H1 (cell line): ENCODE measurements around the gene PGF. TPM values are rescaled to one million over a fixed set of nuclear protein-coding genes. Genes with fewer than 3 reads are reported as not detected.

ENCODE experiments used
- CTCF ChIA-PET: fragments of 300-600 bp; sonication (Branson Sonifier 250); formaldehyde crosslinking; loops from one replicate; lab custom pipeline; 2021; ENCODE audit not compliant: partially characterized antibody; lab: Charles Lee
- POLR2A ChIA-PET: fragments of 300-600 bp; sonication (Branson Sonifier 250); formaldehyde crosslinking; loops from one replicate; lab custom pipeline; 2021; ENCODE audit warnings: inconsistent platforms; ENCODE audit not compliant: partially characterized antibody; lab: Charles Lee
- DNase-seq, 2 experiments: peaks; one replicate each; pipeline versions ENCODE4 v3.0.0 to v3.0.0-alpha.2; 2010 to 2022; ENCODE audit warnings: low spot score in 2 of 2, low read depth in 1 of 2, mixed read lengths in 1 of 2
- FAIRE-seq: peaks from 2 replicates; lab custom pipeline; 2011; peaks lifted over from hg19 to GRCh38; lab: Jason Lieb, UNC
- H2AFZ ChIP-seq: 2 replicates; pipeline ENCODE4 v1.8.1; 2012; ENCODE audit warnings: low read length, inconsistent platforms
- H2AK5ac ChIP-seq: 2 replicates; pipeline ENCODE4 v1.6.1; 2013; ENCODE audit warnings: low read depth, low read length
- H2BK120ac ChIP-seq: replicated peaks from 2 replicates; pipeline ENCODE3; 2013; ENCODE audit warnings: low read depth, low read length, inconsistent platforms
- H2BK12ac ChIP-seq: 2 replicates; pipeline ENCODE4 v1.6.1; 2013; ENCODE audit warnings: low read depth, low read length
- H2BK15ac ChIP-seq: 2 replicates; pipeline ENCODE4 v1.6.1; 2013; ENCODE audit warnings: low read length
- H2BK20ac ChIP-seq: 2 replicates; pipeline ENCODE4 v1.6.1; 2013; ENCODE audit warnings: low read length
- H2BK5ac ChIP-seq: 2 replicates; pipeline ENCODE4 v1.6.1; 2013; ENCODE audit warnings: low read depth, low read length
- H3K14ac ChIP-seq: 2 replicates; pipeline ENCODE4 v1.6.1; 2013; ENCODE audit warnings: inconsistent platforms; ENCODE audit not compliant: insufficient read length
- H3K18ac ChIP-seq: 2 replicates; pipeline ENCODE4 v1.6.1; 2013; ENCODE audit warnings: low read length; ENCODE audit errors: extremely low read depth
- H3K23ac ChIP-seq: 2 replicates; pipeline ENCODE4 v1.6.1; 2013; ENCODE audit warnings: inconsistent platforms; ENCODE audit not compliant: insufficient read length
- H3K23me2 ChIP-seq: 2 replicates; pipeline ENCODE4 v1.6.1; 2013; ENCODE audit warnings: low read depth, low read length
- H3K27ac ChIP-seq: 2 replicates; pipeline ENCODE4 v1.6.1; 2011; ENCODE audit warnings: low read depth, low read length, inconsistent platforms
- H3K27me3 ChIP-seq, 4 experiments: replicated peaks in 1 of 4; 1 replicate in 1 of 4; 2 replicates in 3 of 4; pipeline versions ENCODE4 v1.6.1 to v1.8.1; 2011 to 2013; ENCODE audit warnings: low read length in 3 of 4, mild to moderate bottlenecking in 3 of 4, inconsistent platforms in 2 of 4, mixed read lengths in 2 of 4, moderate library complexity in 1 of 4; ENCODE audit not compliant: control insufficient read depth in 3 of 4, insufficient read depth in 3 of 4; ENCODE audit errors: extremely low read depth in 1 of 4
- H3K36me3 ChIP-seq, 4 experiments: 2 replicates each; pipeline versions ENCODE4 v1.6.1 to v1.8.1; 2011 to 2013; ENCODE audit warnings: mild to moderate bottlenecking in 4 of 4, low read length in 3 of 4, moderate library complexity in 2 of 4, control low read depth in 1 of 4, inconsistent platforms in 1 of 4; ENCODE audit not compliant: insufficient read depth in 4 of 4, control insufficient read depth in 2 of 4
- H3K4ac ChIP-seq: replicated peaks from 2 replicates; pipeline ENCODE3; 2013; ENCODE audit warnings: low read length, low read depth, mixed read lengths, inconsistent platforms; ENCODE audit not compliant: insufficient read length
- H3K4me1 ChIP-seq, 4 experiments: replicated peaks in 1 of 4; 1 replicate in 1 of 4; 2 replicates in 3 of 4; pipeline versions ENCODE4 v1.6.1 to v1.8.1; 2011 to 2013; ENCODE audit warnings: low read length in 3 of 4, inconsistent platforms in 2 of 4, mixed read lengths in 1 of 4; ENCODE audit not compliant: insufficient read depth in 4 of 4, control insufficient read depth in 3 of 4
- H3K4me2 ChIP-seq, 2 experiments: 2 replicates each; pipeline versions ENCODE4 v1.6.1 to v1.8.1; 2011 to 2013; ENCODE audit warnings: low read depth in 2 of 2, low read length in 2 of 2, control low read depth in 1 of 2, inconsistent platforms in 1 of 2, mild to moderate bottlenecking in 1 of 2; ENCODE audit not compliant: insufficient read depth in 1 of 2
- H3K4me3 ChIP-seq, 4 experiments: fragments of 200-600, 300-600 bp in 1 of 4; sonication (generic), shearing (Covaris generic), sonication (Bioruptor Twin) in 1 of 4; 2 replicates each; pipeline versions ENCODE4 v1.5.1 to v1.8.1; 2011 to 2016; ENCODE audit warnings: low read length in 4 of 4, low read depth in 3 of 4, control low read depth in 2 of 4, inconsistent platforms in 2 of 4, mild to moderate bottlenecking in 2 of 4, mixed read lengths in 1 of 4, moderate library complexity in 1 of 4; ENCODE audit not compliant: insufficient read depth in 2 of 4; ENCODE audit errors: extremely low read depth in 1 of 4
- H3K56ac ChIP-seq: replicated peaks from 2 replicates; pipeline ENCODE3; 2013; ENCODE audit warnings: low read depth, mild to moderate bottlenecking, mixed read lengths, low read length, inconsistent platforms; ENCODE audit not compliant: insufficient read length
- H3K79me1 ChIP-seq: 2 replicates; pipeline ENCODE4 v1.6.1; 2013; ENCODE audit warnings: low read depth, low read length, control low read depth
- H3K79me2 ChIP-seq, 2 experiments: 2 replicates each; pipeline versions ENCODE4 v1.6.1 to v1.8.1; 2012 to 2013; ENCODE audit warnings: low read length in 2 of 2, mild to moderate bottlenecking in 2 of 2, inconsistent platforms in 1 of 2; ENCODE audit not compliant: insufficient read depth in 2 of 2, control insufficient read depth in 1 of 2
- H3K9ac ChIP-seq, 4 experiments: replicated peaks in 1 of 4; 1 replicate in 1 of 4; 2 replicates in 3 of 4; pipeline versions ENCODE4 v1.6.1 to v1.8.1; 2011 to 2013; ENCODE audit warnings: low read depth in 3 of 4, low read length in 3 of 4, control low read depth in 2 of 4, mild to moderate bottlenecking in 2 of 4, moderate library complexity in 2 of 4, inconsistent platforms in 1 of 4; ENCODE audit errors: extremely low read depth in 1 of 4
- H3K9me3 ChIP-seq, 2 experiments: 2 replicates each; pipeline versions ENCODE4 v1.6.1 to v1.8.1; 2012 to 2013; ENCODE audit warnings: mild to moderate bottlenecking in 2 of 2, moderate library complexity in 2 of 2, control low read depth in 1 of 2, inconsistent platforms in 1 of 2, low read depth in 1 of 2, low read length in 1 of 2, mixed read lengths in 1 of 2; ENCODE audit not compliant: insufficient read depth in 2 of 2
- H4K20me1 ChIP-seq, 2 experiments: replicated peaks in 1 of 2; 2 replicates each; pipeline versions ENCODE3 to v1.8.1; 2011 to 2013; ENCODE audit warnings: inconsistent platforms in 2 of 2, low read length in 2 of 2, mild to moderate bottlenecking in 1 of 2; ENCODE audit not compliant: insufficient read depth in 2 of 2, control insufficient read depth in 1 of 2
- H4K5ac ChIP-seq: 2 replicates; pipeline ENCODE4 v1.6.1; 2013; ENCODE audit warnings: low read length, low read depth, mixed read lengths, inconsistent platforms; ENCODE audit not compliant: insufficient read length
- H4K8ac ChIP-seq: 2 replicates; pipeline ENCODE4 v1.8.0; 2013; ENCODE audit warnings: mild to moderate bottlenecking, moderate library complexity, low read length, inconsistent platforms; ENCODE audit not compliant: insufficient read depth; ENCODE audit errors: extremely low read depth
- H4K91ac ChIP-seq: replicated peaks from 2 replicates; pipeline ENCODE3; 2013; ENCODE audit warnings: low read length, mixed read lengths, inconsistent platforms; ENCODE audit not compliant: insufficient read length
- ATF2 ChIP-seq: IDR thresholded peaks from 2 replicates; pipeline ENCODE4 v1.6.1; 2012; ENCODE audit warnings: low read length, inconsistent platforms
- BCL11A ChIP-seq, 2 experiments: IDR thresholded peaks; one replicate each; pipeline ENCODE4 v1.6.1; 2011; ENCODE audit warnings: low read depth in 2 of 2, low read length in 2 of 2, mild to moderate bottlenecking in 2 of 2
- CREB1 ChIP-seq: IDR thresholded peaks from 2 replicates; pipeline ENCODE4 v1.6.1; 2012; ENCODE audit warnings: inconsistent platforms
- CTBP2 ChIP-seq: IDR thresholded peaks from 2 replicates; pipeline ENCODE4 v1.7.0; 2011; ENCODE audit warnings: borderline replicate concordance, mild to moderate bottlenecking, moderate library complexity, mixed read lengths, low read length; ENCODE audit not compliant: insufficient read depth, insufficient read length
- E2F6 ChIP-seq: IDR thresholded peaks from 2 replicates; pipeline ENCODE4 v1.6.1; 2012; ENCODE audit warnings: inconsistent platforms
- JUND ChIP-seq: IDR thresholded peaks from 2 replicates; pipeline ENCODE4 v1.6.1; 2011; ENCODE audit warnings: mild to moderate bottlenecking, improper control_type of control experiment, low read length
- WGBS, 2 experiments: shearing (Covaris generic) in 1 of 2; methylation state at CpG; one replicate each; pipeline versions ENCODE4 v1.1.6 to v1.1.7; 2013 to 2015; ENCODE audit warnings: low lambda C conversion rate in 2 of 2, mixed read lengths in 2 of 2, inconsistent platforms in 1 of 2, low coverage in 1 of 2, missing lambda C conversion rate in 1 of 2; ENCODE audit not compliant: insufficient replicate concordance in 2 of 2, insufficient coverage in 1 of 2, insufficient read length in 1 of 2; ENCODE audit errors: extremely low coverage in 1 of 2, missing lambda C conversion rate in 1 of 2; 5-methylcytosine and 5-hydroxymethylcytosine counted together
- polyA plus RNA-seq, 7 experiments: library from polyadenylated mRNA; depleted of rRNA in 3 of 7; stranded (reverse) in 5 of 7; unstranded in 2 of 7; fragments of >200 nt in 5 of 7; fragments of 200-250 nt in 2 of 7; gene quantifications; 1 replicate in 5 of 7; 2 replicates in 1 of 7; 4 replicates in 1 of 7; pipeline versions ENCODE4 v1.2.1 to v1.2.3, GENCODE V29; 2011 to 2013; ENCODE audit warnings: missing spikeins in 2 of 7, mixed read lengths in 2 of 7
- total RNA-seq: library from RNA; stranded (reverse); fragmentation: NEBNext Ultra II Directional; extraction: Animal tissue kit (Norgen Biotek cat#: 25700); gene quantifications from 2 replicates; pipeline ENCODE4 v1.2.1, GENCODE V29; 2021

PGF gene
- total and polyA plus RNA-seq, 2 of the 8 experiments (the other 6 are each of a cell fraction or from before 2014, with no cell fraction given), result 2.1 to 4.1 TPM

DNA sequence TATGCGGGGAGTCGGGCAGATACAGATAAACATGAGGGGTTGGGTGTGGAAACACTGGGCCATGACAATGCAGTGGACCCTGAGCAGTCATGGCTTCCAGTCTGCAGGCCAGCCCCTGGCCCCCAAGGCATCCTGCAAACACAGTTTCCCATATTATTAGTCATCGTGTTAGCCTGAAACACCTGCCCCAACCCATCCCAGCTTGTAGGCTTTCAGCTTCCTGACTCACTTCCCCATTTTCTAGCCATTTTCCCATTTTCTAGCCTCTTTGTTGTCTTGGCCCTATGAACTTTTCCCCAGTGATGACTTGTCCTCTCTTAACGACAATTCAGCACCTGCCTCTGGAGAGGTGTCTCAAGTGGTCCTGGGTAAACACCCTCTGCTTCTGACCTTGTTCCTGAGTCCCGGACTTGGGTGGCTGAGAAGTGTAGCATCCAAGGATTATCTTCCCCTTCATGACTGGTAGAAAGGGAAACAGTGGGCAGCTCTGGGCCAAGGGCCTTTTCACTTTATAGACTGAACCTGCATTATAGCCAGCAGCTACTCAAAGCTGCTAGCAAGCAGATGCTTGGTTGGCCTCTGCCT lies 4.3 kb upstream of the PGF start:
- H3K4me3 ChIP-seq, result no peak overlapping the region
- TF ChIP-seq CREB1 (no peak), JUND (no peak), E2F6 (no peak), BCL11A (IDR thresholded peaks at IDR 0.05; ENCODE audit: low read depth in 2 of 2, low read length in 2 of 2) (no peak), CTBP2 (no peak), ATF2 (no peak)
- no peak overlapping the region for H3K27ac ChIP-seq
- POLR2A ChIA-PET, result interaction anchor here (1.1 to 2.5 kb wide), 3 partner anchors 10 to 60 kb away, joined by 3 to 5 read pairs (median 4); no protein-coding TSS in a partner anchor
- no peak overlapping the region for H3K56ac ChIP-seq
- H3K23ac ChIP-seq, result no peak overlapping the region
- no peak overlapping the region for H3K4me2 ChIP-seq
- H3K23me2 ChIP-seq, result peaks cover 11% of the 10 kb centered on the region
- H2BK15ac ChIP-seq, result no peak overlapping the region
- no peaks in the 10 kb centered on the region for H4K20me1 ChIP-seq
- H4K91ac ChIP-seq, result no peak overlapping the region
- H3K27me3 ChIP-seq, result peaks cover 0 to 10% (median 9%) of the 10 kb centered on the region in 4 experiments; a peak in 5 of 7 replicates
- H3K79me2 ChIP-seq, result no peaks in the 10 kb centered on the region
- H3K14ac ChIP-seq, result no peak overlapping the region
- H2BK20ac ChIP-seq, result no peak overlapping the region
- no peaks in the 10 kb centered on the region for H3K9me3 ChIP-seq
- H2BK120ac ChIP-seq, result no peak overlapping the region
- CTCF ChIA-PET, result interaction anchor here (1.0 to 11.8 kb wide), 4 partner anchors 9 to 54 kb away, joined by 4 to 146 read pairs (median 9); no protein-coding TSS in a partner anchor
- no peak overlapping the region for H2AFZ ChIP-seq
- WGBS, 2 experiments, result 89% methylated on average over 5 of the region's 5 CpGs; no CpG with 5 or more reads in 1 of the 2 experiments
- H3K18ac ChIP-seq, result no peak overlapping the region
- H3K4me1 ChIP-seq, result peaks cover 2 to 24% (median 10%) of the 10 kb centered on the region in 4 experiments
- no peaks in the 10 kb centered on the region for H3K79me1 ChIP-seq
- H3K9ac ChIP-seq, result no peak overlapping the region
- FAIRE-seq (no peak), DNase-seq (no peak)
- H4K8ac ChIP-seq, result no peak overlapping the region
- H2AK5ac ChIP-seq, result no peak overlapping the region
- H3K4ac ChIP-seq, result no peak overlapping the region
- H2BK12ac ChIP-seq, result no peak overlapping the region
- no peak overlapping the region for H4K5ac ChIP-seq
- H2BK5ac ChIP-seq, result no peak overlapping the region
- H3K36me3 ChIP-seq, result no peaks in the 10 kb centered on the region
